Endothelial cell of umbilical vein (primary cell): ENCODE measurements around the gene TRPC3. TPM values are rescaled to one million over a fixed set of nuclear protein-coding genes. Genes with fewer than 3 reads are reported as not detected.

Experiments used
- BruUV-seq: library from RNA; stranded (reverse); fragments of 400-500 nt; replicated peaks from 2 replicates; lab custom pipeline; 2021; lab: Mats Ljungman, UMichigan
- CTCF ChIA-PET: fragments of 300-600, 350-600 bp; sonication (Branson Sonifier 250); formaldehyde crosslinking; loops from one replicate; lab custom pipeline; 2021; ENCODE audit warnings: antibody characterized with exemption, inconsistent platforms; lab: Charles Lee
- POLR2A ChIA-PET: fragments of 300-600, 350-600 bp; sonication (Branson Sonifier 250); formaldehyde crosslinking; loops from one replicate; lab custom pipeline; 2021; ENCODE audit warnings: antibody characterized with exemption, inconsistent platforms; lab: Charles Lee
- DNase-seq: peaks from one replicate; pipeline ENCODE4 v3.0.0-alpha.2; 2011; ENCODE audit warnings: low read depth, low spot score
- FAIRE-seq: peaks from 2 replicates; lab custom pipeline; 2011; peaks lifted over from hg19 to GRCh38; lab: Jason Lieb, UNC
- H2AFZ ChIP-seq: 2 replicates; pipeline ENCODE4 v1.6.0; 2012; ENCODE audit warnings: low read depth, low read length, control low read depth, inconsistent platforms
- H3K27ac ChIP-seq: 2 replicates; pipeline ENCODE4 v1.5.1; 2011; ENCODE audit warnings: low read depth, mild to moderate bottlenecking, control low read depth, low read length, moderate library complexity; ENCODE audit not compliant: insufficient read depth
- H3K27me3 ChIP-seq, 2 experiments: 2 replicates each; pipeline versions ENCODE4 v1.6.0 to v1.6.1; 2011; ENCODE audit warnings: low read length in 2 of 2, mixed read lengths in 1 of 2; ENCODE audit not compliant: control insufficient read depth in 2 of 2, insufficient read depth in 2 of 2
- H3K36me3 ChIP-seq, 2 experiments: 2 replicates in 1 of 2; 3 replicates in 1 of 2; pipeline ENCODE4 v1.5.1; 2011; ENCODE audit warnings: low read length in 2 of 2, mild to moderate bottlenecking in 1 of 2, moderate library complexity in 1 of 2; ENCODE audit not compliant: control insufficient read depth in 2 of 2, insufficient read depth in 2 of 2; ENCODE audit errors: extremely low read depth in 1 of 2
- H3K4me1 ChIP-seq: 3 replicates; pipeline ENCODE4 v1.5.1; 2011; ENCODE audit warnings: mild to moderate bottlenecking, low read length; ENCODE audit not compliant: control insufficient read depth, insufficient read depth; ENCODE audit errors: extremely low read depth
- H3K4me2 ChIP-seq: 2 replicates; pipeline ENCODE4 v1.6.1; 2011; ENCODE audit warnings: low read length, control low read depth, mixed read lengths; ENCODE audit not compliant: insufficient read depth
- H3K4me3 ChIP-seq, 3 experiments: fragments of 200-600 bp in 1 of 3; sonication (generic), shearing (Covaris generic) in 1 of 3; replicated peaks in 1 of 3; 2 replicates each; pipeline ENCODE4 v1.5.1; 2011 to 2016; ENCODE audit warnings: control low read depth in 3 of 3, low read length in 3 of 3, mild to moderate bottlenecking in 2 of 3, inconsistent platforms in 1 of 3, low read depth in 1 of 3, moderate library complexity in 1 of 3; ENCODE audit not compliant: insufficient read depth in 1 of 3
- H3K79me2 ChIP-seq: 2 replicates; pipeline ENCODE4 v1.6.0; 2012; ENCODE audit warnings: low read length, inconsistent platforms; ENCODE audit not compliant: control insufficient read depth, insufficient read depth
- H3K9ac ChIP-seq: replicated peaks from 2 replicates; pipeline ENCODE3; 2011; ENCODE audit warnings: low read length, control low read depth; ENCODE audit not compliant: insufficient read depth; ENCODE audit errors: extremely low read depth
- H3K9me1 ChIP-seq: replicated peaks from 3 replicates; pipeline ENCODE4 v1.6.0; 2011; ENCODE audit warnings: mild to moderate bottlenecking, low read length; ENCODE audit not compliant: control insufficient read depth, insufficient read depth; ENCODE audit errors: extremely low read depth
- H3K9me3 ChIP-seq: replicated peaks from 2 replicates; pipeline ENCODE4 v1.5.1; 2012; ENCODE audit warnings: low read length, inconsistent platforms; ENCODE audit not compliant: control insufficient read depth, insufficient read depth
- H4K20me1 ChIP-seq: replicated peaks from 2 replicates; pipeline ENCODE3; 2011; ENCODE audit warnings: mild to moderate bottlenecking, low read length; ENCODE audit not compliant: control insufficient read depth, insufficient read depth; ENCODE audit errors: extremely low read depth
- FOS ChIP-seq: IDR thresholded peaks from 2 replicates; pipeline ENCODE4 v1.6.1; 2011; ENCODE audit warnings: mild to moderate bottlenecking, low read length, moderate library complexity, borderline replicate concordance; ENCODE audit not compliant: insufficient read depth
- GATA2 ChIP-seq: IDR thresholded peaks from 2 replicates; pipeline ENCODE4 v1.7.0; 2011; ENCODE audit warnings: low read depth, mild to moderate bottlenecking, moderate library complexity, mixed read lengths, low read length; ENCODE audit not compliant: insufficient read length, insufficient read depth
- MYC ChIP-seq: IDR thresholded peaks from one replicate; pipeline ENCODE4 v1.6.1; 2011; ENCODE audit warnings: mild to moderate bottlenecking, low read depth, low read length
- POLR2A ChIP-seq: IDR thresholded peaks from 2 replicates; pipeline ENCODE4 v1.6.1; 2012; ENCODE audit warnings: low read depth, mild to moderate bottlenecking, control low read depth, low read length
- POLR2AphosphoS5 ChIP-seq: IDR thresholded peaks from 2 replicates; pipeline ENCODE4 v1.6.1; 2012; ENCODE audit warnings: low read depth, mild to moderate bottlenecking, control low read depth, low read length, moderate library complexity; ENCODE audit not compliant: insufficient read depth
- dilution Hi-C: fragments of 300-500 bp; cut with MboI; formaldehyde crosslinking; loops from one replicate; pipeline ENCODE4 v1.15.0; 2019; ENCODE audit warnings: low sequenced_read_pairs; ENCODE audit not compliant: extremely low pct_ligation_motif_present
- intact Hi-C: fragments of 100-400 bp; cut with micrococcal nuclease; formaldehyde crosslinking; loops from one replicate; pipeline ENCODE4 v1.10.0; 2022
- polyA plus RNA-seq, 4 experiments: library from polyadenylated mRNA; depleted of rRNA in 3 of 4; stranded (reverse) in 3 of 4; unstranded in 1 of 4; fragments of >200 nt; gene quantifications; 2 replicates each; pipeline versions ENCODE4 v1.2.1 to v1.2.3, GENCODE V29; 2011 to 2012; ENCODE audit warnings: missing spikeins in 1 of 4
- total RNA-seq: library from RNA; stranded (reverse); gene quantifications from 2 replicates; pipeline ENCODE4 v1.2.3, GENCODE V29; 2021
- TF ChIP-seq, protein P1 (sequence below), 2 donors: IDR thresholded peaks; 1 replicate in 1 of 2; 2 replicates in 1 of 2; pipeline ENCODE4 v1.5.1; 2011; ENCODE audit warnings: low read length in 2 of 2, mild to moderate bottlenecking in 2 of 2, moderate library complexity in 2 of 2, control low read depth in 1 of 2, inconsistent platforms in 1 of 2, low read depth in 1 of 2; ENCODE audit not compliant: insufficient read depth in 1 of 2; ENCODE audit errors: extremely low read depth in 1 of 2
- TF ChIP-seq, protein P2 (sequence below): IDR thresholded peaks from 2 replicates; pipeline ENCODE4 v1.6.1; 2011; ENCODE audit not compliant: insufficient read depth, insufficient read length

The TRPC3 gene
- total and polyA plus RNA-seq, 2 donors (not counting 3 experiments of a cell fraction or from before 2014, with no cell fraction given): not detected

DNA sequence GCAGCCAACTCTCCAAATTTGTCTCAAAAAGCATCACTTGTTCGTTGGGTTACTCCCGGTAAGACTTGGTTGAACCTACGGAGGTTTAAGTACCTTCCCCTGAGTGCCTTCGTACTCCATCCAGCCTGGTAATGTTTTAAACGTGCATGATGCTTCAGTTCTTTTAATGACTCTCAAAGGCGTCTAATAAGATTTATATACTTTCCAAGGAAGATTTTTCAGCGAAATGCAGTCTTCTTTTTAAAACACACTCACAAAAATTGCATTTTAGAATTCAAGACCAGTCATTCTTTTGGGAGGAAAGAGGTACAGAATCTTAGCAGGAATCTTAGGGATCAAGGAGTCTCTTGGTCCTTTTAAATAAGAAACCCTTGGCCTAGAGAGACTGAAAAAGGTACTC is 430 bp upstream of the TRPC3 start:
- Histone ChIP-seq H2AFZ (no peak overlapping the region), H3K9ac (no peak overlapping the region), H3K27me3 (peaks cover 29 to 30% of the 10 kb centered on the region in 2 experiments), H3K9me3 (no peaks in the 10 kb centered on the region), H3K27ac (no peak overlapping the region), H4K20me1 (no peaks in the 10 kb centered on the region), H3K36me3 (no peaks in the 10 kb centered on the region), H3K79me2 (no peaks in the 10 kb centered on the region), H3K4me3 (no peak overlapping the region), H3K9me1 (no peaks in the 10 kb centered on the region), H3K4me2 (peak overlapping the region; percentile 54), H3K4me1 (peaks cover 9% of the 10 kb centered on the region)
- ChIA-PET CTCF (interaction anchor here (1.3 to 3.5 kb wide), 2 partner anchors 10 to 626 kb away, joined by 6 to 19 read pairs; no protein-coding TSS in a partner anchor), POLR2A (no interaction called here)
- TF ChIP-seq, protein P1, sequence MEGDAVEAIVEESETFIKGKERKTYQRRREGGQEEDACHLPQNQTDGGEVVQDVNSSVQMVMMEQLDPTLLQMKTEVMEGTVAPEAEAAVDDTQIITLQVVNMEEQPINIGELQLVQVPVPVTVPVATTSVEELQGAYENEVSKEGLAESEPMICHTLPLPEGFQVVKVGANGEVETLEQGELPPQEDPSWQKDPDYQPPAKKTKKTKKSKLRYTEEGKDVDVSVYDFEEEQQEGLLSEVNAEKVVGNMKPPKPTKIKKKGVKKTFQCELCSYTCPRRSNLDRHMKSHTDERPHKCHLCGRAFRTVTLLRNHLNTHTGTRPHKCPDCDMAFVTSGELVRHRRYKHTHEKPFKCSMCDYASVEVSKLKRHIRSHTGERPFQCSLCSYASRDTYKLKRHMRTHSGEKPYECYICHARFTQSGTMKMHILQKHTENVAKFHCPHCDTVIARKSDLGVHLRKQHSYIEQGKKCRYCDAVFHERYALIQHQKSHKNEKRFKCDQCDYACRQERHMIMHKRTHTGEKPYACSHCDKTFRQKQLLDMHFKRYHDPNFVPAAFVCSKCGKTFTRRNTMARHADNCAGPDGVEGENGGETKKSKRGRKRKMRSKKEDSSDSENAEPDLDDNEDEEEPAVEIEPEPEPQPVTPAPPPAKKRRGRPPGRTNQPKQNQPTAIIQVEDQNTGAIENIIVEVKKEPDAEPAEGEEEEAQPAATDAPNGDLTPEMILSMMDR (IDR thresholded peaks at IDR 0.05; ENCODE audit: extremely low read depth in 1 of 2, insufficient read depth in 1 of 2, low read depth in 1 of 2, low read length in 2 of 2): no peak
- no peak for TF ChIP-seq POLR2AphosphoS5
- no peak for TF ChIP-seq MYC
- no peak for TF ChIP-seq FOS
- TF ChIP-seq GATA2: no peak
- TF ChIP-seq, protein P2, sequence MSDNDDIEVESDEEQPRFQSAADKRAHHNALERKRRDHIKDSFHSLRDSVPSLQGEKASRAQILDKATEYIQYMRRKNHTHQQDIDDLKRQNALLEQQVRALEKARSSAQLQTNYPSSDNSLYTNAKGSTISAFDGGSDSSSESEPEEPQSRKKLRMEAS: no peak
- no peak for TF ChIP-seq POLR2A
- no TSS peak for BruUV-seq
- FAIRE-seq (no peak), DNase-seq (no peak)
- dilution Hi-C loops (no loop called here), intact Hi-C loops (loop anchor here (5.0 kb wide), 3 partner anchors 200 to 970 kb away; partner anchors contain the start of genes BLTP1 and NUDT6)
